GM19372 (cell line): ENCODE results near the gene LYPLA2.
"Not testable (repeated sequence)": the region's sequence is repeated elsewhere in the genome, so short reads cannot be mapped to it uniquely, and the experiment has no call there.

Experiments used
- ATAC-seq: cut with Tn5 transposase; IDR thresholded peaks from one replicate; pipeline ENCODE4 v1.9.1; 2021; ENCODE audit warnings: mild to moderate bottlenecking, low read depth, moderate library complexity; ENCODE audit not compliant: unreplicated experiment

LYPLA2 gene

DNA sequence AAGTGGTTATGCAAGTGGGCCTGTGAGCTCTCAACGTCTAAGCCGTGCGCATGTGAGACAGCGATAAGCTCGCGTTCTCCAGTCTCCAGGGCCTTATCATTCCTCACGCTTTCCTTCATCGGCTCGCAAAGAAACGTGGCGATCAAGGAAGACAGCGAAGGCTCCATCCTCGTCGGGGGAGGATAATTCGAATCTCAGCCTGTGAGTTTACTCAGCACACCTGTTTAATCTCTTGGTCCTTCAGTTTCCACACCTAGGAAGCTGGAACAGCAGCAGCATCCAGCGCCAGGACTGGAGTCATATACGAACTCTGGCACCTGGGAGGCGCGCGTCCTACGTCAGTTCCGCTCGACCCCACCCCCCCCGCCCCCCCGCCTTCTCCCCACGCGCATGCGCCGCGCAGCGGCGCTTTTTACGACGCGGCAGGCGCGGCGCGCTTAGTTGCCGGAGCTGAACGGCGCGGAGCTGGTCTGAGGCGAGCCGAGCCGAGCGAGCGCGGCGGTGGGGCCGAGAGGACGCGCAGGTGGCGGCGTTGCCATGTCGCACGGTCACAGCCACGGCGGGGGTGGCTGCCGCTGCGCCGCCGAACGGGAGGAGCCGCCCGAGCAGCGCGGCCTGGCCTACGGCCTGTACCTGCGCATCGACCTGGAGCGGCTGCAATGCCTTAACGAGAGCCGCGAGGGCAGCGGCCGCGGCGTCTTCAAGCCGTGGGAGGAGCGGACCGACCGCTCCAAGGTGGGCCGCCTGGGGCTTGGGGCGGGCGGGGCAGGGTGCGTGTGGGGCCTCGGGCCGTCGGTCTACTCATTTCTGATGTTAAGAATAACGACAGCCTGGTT, 12.7 kb upstream of the LYPLA2 start, which contains the start of gene PITHD1:
TSS of gene PITHD1 (plus strand) at position 440 of the 836 bp plus-strand sequence. CDS start at position 538, 98 bp downstream.
- peak; percentile 83 for ATAC-seq

DNA sequence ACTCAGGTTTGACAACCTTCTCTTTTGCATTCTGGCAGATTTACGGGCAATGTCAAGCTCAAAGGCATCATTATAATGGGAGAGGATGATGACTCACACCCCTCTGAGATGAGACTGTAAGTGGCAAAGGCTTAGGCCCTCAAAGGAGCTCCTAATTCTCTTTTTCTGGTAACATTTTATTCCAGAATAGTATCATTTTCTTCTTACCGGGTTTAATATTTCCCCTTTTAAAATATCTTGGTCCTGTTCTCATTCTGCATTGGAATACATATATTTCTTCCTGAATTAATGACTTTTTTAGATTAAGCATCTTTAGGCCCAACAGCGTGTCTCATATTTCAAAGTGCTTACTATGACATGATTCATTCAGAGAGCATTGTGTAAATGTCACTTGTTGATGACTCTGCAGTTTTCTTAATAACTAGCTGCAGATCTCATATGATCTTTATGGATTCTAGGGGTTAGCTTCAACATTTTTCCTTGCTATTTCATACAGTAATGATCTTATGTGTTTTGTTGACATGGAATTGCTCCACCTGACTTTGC, 11.0 kb upstream of the LYPLA2 start:
- ATAC-seq: no peak

DNA sequence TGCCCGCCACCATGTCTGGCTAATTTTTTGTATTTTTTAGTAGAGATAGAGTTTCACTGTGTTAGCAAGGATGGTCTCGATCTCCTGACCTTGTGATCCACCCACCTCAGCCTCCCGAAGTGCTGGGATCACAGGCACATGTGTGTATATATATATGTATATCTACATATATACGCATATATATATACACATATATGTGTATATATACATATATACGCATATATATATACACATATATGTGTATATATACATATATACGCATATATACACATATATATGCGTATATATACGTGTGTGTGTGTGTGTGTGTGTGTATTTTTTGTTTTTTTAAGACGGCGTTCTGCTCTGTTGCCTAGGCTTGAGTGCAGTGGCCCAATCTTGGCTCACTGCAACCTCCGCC, 7.8 kb upstream of the LYPLA2 start:
- ATAC-seq: not testable (repeated sequence)

DNA sequence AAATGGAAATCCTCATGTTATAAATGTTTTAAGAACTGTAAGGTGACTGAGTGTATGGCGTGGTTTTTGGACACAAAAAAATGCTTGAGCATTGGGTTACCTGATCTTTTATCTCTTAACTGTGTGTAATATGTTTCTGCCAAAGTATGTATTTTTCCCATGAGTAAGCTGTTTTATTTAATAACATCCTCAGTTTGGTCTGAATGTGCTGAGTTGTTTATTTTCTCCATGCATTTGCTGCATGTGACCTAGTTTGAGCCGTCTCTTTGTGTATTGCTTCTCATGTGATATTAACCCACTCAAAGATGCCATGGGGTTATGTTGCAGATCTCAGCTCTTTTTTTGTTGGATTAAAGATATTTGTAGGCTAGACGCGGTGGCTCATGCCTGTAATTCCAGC, 6.1 kb upstream of the LYPLA2 start:
- no peak for ATAC-seq

DNA sequence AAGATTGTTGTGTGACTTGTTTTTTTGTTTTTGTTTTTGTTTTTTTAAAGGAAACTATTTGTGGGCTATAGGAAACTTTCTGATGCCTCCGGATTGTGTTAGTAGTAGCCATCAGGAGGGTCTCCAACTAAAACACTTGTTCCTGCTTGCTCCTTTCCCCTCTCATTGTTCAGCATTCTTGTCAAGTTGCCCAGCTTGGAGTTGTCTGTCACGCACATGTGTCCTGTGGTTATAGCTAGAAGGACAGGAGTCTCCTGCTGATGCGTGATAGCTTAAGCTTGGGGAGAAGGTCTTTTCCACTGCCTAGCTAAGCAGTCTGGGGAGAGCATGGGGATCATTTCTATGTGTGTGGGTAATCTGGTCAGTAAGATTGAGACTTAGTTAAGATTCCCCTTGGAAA, 3.2 kb upstream of the LYPLA2 start:
- no peak for ATAC-seq

DNA sequence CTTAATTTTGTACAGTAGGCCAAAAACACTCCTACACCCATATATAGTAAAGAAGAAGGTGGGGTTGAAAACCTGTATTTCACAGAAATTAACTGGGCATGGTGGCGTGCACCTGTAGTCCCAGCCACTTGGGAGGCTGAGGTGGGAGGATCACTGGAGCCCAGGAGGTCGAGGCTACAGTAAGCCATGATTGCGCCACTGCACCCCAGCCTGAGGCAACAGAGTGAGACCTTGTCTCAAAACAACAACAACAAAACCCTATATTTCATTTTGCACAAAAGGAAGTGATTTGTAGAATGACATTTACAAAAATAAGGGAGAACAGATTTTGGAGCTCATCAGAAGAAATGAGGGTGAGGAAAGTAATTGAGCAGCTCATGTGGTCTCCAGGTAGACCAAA, 2.2 kb upstream of the LYPLA2 start:
- ATAC-seq: no peak

DNA sequence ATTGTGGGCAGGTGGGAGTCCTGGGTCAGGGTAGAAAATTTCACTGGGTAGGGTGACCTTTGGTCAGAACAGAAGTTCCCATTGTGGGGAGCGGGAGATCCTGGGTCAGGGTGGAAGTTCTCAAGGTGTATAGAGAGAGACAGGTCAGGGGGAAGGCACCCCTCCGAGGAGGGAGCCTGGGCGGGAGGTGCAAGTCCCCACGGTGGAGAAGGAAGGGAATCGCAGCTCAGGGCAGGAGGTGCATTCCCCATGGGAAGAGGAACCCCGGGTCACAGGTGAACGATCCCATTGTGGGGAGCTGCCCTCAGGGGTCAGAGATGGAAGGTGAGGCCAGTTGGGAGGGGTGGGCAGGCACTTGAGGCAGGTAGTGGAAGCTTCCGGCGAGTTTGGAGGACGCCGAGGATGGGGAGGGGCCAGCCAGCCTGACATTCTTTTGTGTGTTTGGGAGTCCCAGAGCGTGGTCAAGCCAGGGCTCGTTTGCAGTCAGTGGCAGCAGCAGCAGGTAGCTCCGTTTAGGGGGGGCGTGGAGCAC, 637 bp downstream of the LYPLA2 start:
- ATAC-seq: no peak

DNA sequence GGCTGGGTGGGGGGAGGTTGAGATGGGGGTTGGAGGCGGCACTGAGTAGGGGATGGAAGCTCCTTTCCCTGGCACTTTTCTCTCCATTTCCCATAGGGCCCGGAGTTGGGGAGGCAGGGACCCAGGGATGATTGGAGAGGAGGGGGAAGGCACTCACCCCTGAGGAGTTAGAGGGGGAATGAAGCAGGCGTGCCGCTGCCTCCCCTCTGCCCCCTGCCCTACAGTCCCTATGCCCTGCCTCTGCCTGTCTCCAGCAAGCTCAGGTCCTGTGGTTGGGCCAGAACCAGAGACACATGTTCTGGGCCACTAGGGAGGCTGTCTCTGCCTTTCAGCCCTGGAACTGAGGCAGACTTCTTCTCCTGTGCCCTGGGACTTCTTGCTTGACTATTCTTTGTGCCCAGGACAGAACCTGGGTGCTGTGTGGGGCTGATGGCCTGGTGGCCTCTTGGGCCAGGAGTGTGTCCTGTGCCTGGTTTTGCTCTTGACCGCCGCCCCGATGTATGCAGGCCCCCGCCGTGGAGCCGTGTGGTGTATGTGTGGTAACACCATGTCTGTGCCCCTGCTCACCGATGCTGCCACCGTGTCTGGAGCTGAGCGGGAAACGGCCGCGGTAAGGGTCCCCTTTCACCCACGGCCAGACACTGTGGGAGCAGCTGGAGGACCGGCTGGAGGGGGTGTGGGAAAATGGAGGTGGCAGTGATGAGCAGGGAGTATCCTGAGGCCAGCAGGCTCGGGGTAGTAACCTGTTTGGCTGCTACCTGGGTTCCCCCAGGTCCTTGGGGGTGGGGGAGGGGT, 1.4 kb downstream of the LYPLA2 start:
- no peak for ATAC-seq

DNA sequence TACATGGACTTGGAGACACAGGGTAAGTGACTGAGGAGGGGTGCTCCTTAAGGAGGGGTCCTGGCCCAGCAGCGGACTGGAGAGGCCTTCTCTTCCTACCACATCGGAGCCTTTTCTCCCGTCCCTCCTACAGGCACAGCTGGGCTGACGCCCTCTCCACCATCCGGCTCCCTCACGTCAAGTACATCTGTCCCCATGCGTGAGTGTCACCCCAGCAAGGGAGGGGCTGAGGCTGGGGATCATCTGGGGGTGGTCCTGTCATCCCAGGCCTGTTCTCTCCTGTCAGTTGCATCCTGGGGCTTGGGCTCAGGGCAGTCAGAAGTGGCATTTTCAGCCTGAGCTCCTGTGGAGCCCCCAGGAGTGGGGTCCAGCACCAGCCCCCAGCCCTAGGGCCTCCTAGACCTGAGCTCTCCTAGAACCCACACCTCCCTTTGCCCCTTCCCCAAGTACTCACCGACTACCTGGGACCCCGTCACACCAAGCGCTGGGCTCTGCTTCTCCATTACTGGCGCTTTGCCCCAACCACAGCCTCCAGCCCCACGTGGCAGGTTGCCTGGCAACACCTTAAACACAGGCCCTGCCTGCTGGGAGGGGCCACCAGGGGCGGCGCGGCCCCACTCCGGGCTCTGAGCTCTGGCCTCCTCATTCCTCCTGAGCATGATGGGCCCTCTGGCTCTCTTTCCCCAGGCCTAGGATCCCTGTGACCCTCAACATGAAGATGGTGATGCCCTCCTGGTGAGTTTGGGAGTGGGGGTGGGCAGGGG, 2.3 kb downstream of the LYPLA2 start:
- no peak for ATAC-seq

DNA sequence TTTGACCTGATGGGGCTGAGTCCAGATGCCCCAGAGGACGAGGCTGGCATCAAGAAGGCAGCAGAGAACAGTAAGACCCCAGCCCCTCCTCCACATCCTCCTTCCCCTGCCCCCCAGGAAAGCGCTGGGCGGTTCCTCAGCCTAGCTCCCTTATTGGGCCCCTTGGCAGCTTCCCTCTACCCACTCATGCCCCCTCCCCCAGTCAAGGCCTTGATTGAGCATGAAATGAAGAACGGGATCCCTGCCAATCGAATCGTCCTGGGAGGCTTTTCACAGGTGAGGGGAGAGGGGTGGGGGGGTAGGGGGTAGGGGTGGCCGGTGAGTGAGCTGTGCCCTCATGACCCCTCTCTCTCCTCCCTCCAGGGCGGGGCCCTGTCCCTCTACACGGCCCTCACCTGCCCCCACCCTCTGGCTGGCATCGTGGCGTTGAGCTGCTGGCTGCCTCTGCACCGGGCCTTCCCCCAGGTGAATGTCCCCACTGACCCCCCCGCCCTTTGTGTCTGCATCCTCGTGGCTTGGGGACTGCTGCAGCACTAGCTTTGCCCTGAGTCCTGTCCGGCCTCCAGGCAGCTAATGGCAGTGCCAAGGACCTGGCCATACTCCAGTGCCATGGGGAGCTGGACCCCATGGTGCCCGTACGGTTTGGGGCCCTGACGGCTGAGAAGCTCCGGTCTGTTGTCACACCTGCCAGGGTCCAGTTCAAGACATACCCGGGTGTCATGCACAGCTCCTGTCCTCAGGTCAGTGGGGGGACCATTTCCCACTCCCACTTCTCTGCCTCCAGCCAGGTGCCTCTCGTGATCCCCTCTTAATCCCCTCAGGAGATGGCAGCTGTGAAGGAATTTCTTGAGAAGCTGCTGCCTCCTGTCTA, 3.2 kb downstream of the LYPLA2 start:
- ATAC-seq: no peak

DNA sequence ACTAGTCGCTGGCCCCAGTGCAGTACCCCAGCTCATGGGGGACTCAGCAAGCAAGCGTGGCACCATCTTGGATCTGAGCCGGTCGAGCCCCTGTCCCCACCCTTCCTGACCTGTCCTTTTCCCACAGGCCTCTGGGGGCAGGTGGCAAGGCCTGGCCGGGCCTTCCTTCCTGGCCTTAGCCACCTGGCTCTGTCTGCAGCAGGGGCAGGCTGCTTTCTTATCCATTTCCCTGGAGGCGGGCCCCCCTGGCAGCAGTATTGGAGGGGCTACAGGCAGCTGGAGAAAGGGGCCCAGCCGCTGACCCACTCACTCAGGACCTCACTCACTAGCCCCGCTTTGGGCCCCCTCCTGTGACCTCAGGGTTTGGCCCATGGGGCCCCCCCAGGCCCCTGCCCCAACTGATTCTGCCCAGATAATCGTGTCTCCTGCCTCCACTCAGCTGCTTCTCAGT, 3.8 kb downstream of the LYPLA2 start:
- not testable (repeated sequence) for ATAC-seq

DNA sequence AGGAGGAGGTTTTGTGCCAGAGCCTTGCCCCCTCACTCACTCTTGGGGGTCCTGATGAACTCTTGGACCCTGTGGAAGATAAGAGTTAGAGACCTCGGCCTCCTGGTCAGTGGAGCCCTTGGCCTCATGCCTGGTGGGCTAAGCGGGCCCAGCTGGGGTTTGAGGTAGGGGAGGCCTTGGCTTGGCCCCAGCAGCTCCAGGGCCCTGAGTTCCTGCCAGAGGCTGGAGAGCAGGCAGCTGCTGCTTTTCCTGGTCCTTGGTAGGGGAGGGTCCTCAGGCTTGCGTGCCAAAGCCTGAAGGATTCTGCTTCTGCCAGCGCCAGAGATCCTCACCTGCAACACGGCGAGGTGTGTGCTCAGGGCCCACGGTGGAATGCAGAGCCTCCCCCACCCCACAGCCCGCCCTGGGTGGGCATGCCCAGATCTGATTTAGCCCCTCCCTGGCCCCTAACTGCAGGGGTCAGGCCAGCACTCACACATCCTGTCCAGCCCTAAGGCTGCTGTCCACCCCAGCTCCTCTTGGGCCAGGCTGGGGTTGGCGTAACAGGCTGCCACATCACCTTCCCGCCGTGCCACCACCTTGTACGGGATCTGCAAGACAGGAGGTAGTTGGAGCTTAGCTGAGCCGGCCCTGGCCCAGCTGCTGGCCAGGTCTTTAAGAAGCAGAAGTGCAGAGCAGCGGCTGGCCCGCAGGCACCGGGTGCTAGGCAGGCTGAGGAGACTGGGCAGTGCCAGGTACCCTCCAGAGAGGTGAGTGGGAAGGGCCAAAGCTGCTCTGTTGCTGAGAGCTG, 4.9 kb downstream of the LYPLA2 start:
- ATAC-seq: no peak

DNA sequence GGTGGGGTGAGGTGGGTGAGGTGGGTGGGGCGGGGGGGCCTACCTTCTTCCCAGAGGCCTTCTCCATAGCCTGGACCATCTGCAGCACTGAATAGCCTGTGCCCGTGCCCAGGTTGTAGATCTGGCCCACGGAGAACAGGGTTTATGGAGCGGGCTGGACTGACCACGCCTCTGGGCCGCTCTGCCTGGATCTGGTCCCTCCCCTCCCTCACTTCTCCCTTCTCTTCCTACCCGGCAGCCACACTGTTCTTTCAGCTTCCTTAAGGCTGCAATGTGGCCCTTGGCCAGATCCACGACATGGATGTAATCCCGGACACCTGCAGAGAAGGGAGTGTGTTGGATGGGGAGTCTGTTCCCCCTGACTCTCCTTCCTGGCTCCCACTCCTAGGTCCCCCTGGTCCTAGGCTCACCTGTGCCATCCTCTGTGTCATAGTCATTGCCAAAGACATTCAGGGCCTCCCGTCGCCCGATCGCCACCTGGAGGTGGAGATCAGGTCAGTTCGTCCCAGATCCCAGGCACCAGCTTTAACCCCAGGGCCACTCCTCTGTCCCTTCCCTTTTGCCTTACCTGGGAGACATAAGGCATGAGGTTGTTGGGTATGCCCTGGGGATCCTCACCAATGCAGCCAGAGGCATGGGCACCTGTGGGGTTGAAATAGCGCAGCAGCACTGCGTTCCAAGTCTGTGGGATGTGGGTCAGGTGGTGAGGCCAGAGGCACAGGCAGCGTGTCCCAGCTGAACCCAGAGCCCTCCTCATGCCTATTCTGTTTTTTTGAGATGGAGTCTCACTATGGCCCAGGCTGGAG, 5.7 kb downstream of the LYPLA2 start:
- no peak for ATAC-seq

DNA sequence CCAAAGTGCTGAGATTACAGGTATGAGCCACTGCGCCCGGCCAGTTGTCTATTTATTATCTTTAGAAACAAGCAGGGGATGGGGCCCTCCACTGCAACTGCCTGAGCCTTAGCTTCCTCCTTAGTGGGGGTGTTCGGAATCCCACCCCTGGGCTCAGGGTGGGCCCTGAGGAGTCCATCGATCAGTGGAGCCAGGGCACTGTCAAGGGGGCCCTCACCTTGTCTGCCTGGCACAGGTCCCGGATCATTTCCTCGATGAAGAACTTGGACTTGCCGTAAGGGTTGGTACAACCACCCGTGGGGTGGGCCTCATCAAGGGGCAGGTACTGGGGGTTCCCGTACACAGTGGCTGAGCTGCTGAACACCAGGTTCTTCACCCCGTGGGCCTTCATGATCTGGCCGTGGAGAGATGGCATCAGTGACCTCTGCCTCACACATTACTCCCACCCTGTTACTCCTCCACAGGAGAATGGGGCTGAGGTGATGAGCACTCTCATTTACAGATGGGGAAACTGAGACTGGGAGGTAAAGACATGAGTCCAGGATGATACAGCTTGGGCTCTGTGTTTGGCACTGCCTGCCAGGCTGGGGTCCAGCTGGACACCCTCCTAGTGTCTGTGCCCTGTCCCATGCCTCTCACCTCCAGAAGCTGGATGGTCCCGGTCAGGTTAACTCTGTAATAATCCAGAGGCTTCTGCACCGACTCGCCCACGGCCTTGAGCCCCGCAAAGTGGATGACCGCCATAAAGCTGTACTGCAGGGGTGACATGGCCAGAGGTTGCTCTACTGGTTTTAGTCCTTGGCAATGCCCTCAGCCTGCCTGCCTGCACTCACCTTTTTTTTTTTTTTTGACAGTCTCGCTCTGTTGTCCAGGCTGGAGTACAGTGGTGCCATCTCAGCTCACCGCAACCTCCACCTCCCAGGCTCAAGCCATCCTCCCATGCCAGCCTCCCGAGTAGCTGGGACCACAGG, 6.8 kb downstream of the LYPLA2 start:
- ATAC-seq: no peak

DNA sequence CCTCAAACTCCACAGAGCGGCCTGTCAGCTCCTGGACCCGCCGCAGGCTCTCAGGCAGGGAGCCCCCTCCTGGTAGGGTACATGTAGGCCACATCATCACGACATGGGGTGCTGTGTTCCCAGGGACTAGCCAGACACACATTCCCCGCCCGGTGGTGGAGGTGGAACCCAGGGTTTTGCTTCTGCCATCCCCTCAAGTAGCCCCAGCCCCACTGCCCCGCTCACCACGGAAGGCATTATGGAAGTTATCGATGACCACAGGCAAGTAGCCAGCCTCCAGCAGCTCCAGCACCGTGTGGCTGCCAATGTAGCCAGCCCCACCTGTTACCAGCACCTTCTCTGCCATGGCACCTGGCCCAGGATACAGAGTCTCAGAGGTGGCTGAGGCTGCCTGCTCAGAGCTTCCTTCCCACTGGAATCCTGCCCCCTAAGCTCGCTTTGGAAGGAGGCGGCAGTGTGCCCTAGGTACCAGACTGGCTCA, 7.8 kb downstream of the LYPLA2 start:
- no peak for ATAC-seq

DNA sequence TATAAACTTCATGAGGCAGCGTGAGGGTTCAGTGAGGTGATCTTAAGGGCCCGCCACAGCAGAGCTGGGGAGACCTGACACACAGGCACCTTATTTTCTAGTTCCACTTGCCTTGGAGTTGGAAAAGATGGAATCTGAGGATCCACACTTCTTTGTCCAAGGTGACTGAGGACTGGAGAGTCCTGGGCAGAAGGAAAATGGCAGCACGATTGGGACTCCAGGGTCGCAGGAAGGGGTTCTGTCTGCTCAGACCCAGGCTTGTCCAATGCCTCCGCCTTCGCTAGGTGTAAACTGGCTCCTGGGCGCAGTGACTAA, 8.3 kb downstream of the LYPLA2 start:
- no peak for ATAC-seq
